ENCODE results near the gene DNAH17.
"Not testable (repeated sequence)": the region's sequence is repeated elsewhere in the genome, so short reads cannot be mapped to it uniquely, and the experiment has no call there.

DNAH17 gene

GRCh38 chr17:78471635-78472034, 105.6 kb downstream of the DNAH17 start:
- no peak for DNase-seq

GRCh38 chr17:78469443-78469842, 107.8 kb downstream of the DNAH17 start:
- no peak for DNase-seq

GRCh38 chr17:78468366-78468765, 108.8 kb downstream of the DNAH17 start:
- DNase-seq: no peak

- DNase-seq: no peak
These were observed 110.1 kb downstream of the DNAH17 start for GRCh38 chr17:78466786-78467715.

- DNase-seq: not testable (repeated sequence)
These were observed 110.9 kb downstream of the DNAH17 start for GRCh38 chr17:78466109-78466785.

- DNase-seq: no peak
These were observed 115.0 kb downstream of the DNAH17 start for GRCh38 chr17:78462148-78462547.

GRCh38 chr17:78461799-78462053, 115.5 kb downstream of the DNAH17 start:
- DNase-seq: no peak

GRCh38 chr17:78460951-78461798, 116.0 kb downstream of the DNAH17 start:
- no peak for DNase-seq

- no peak for DNase-seq
These were observed 117.0 kb downstream of the DNAH17 start for GRCh38 chr17:78460176-78460675.

GRCh38 chr17:78459696-78460095, 117.5 kb downstream of the DNAH17 start:
- no peak for DNase-seq

GRCh38 chr17:78458736-78459335, 118.4 kb downstream of the DNAH17 start:
- no peak for DNase-seq

- DNase-seq: no peak
These were observed 119.1 kb downstream of the DNAH17 start for GRCh38 chr17:78458091-78458490.

GRCh38 chr17:78454346-78454745, 122.8 kb downstream of the DNAH17 start:
- DNase-seq: no peak

- no peak for DNase-seq
These were observed 125.4 kb downstream of the DNAH17 start for GRCh38 chr17:78451753-78452152.

- no peak for DNase-seq
These were observed 126.4 kb downstream of the DNAH17 start for GRCh38 chr17:78450696-78451345.

- no peak for DNase-seq
These were observed 127.1 kb downstream of the DNAH17 start for GRCh38 chr17:78449983-78450595.

- no peak for DNase-seq
These were observed 128.7 kb downstream of the DNAH17 start for GRCh38 chr17:78448356-78448993.

- DNase-seq: no peak
These were observed 130.4 kb downstream of the DNAH17 start for GRCh38 chr17:78446833-78447232.

- no peak for DNase-seq
These were observed 132.8 kb downstream of the DNAH17 start for GRCh38 chr17:78444392-78444791.

GRCh38 chr17:78442648-78443218, 134.5 kb downstream of the DNAH17 start:
- DNase-seq: no peak

Measured in stimulated activated CD4-positive, alpha-beta T cell treated with anti-CD3 and anti-CD28 coated beads, Interleukin-4, amount 100 ng/mL, for 4 hours (primary cell).